Inferior parietal cortex (tissue), 1 donor: ENCODE results near the gene ACTR5.
"Not testable (repeated sequence)": the region's sequence is repeated elsewhere in the genome, so short reads cannot be mapped to it uniquely, and the experiment has no call there.

Experiments
- DNase-seq: peaks from one replicate; pipeline ENCODE4 v3.0.0-alpha.2; 2016; ENCODE audit errors: extremely low spot score

The ACTR5 gene

DNA sequence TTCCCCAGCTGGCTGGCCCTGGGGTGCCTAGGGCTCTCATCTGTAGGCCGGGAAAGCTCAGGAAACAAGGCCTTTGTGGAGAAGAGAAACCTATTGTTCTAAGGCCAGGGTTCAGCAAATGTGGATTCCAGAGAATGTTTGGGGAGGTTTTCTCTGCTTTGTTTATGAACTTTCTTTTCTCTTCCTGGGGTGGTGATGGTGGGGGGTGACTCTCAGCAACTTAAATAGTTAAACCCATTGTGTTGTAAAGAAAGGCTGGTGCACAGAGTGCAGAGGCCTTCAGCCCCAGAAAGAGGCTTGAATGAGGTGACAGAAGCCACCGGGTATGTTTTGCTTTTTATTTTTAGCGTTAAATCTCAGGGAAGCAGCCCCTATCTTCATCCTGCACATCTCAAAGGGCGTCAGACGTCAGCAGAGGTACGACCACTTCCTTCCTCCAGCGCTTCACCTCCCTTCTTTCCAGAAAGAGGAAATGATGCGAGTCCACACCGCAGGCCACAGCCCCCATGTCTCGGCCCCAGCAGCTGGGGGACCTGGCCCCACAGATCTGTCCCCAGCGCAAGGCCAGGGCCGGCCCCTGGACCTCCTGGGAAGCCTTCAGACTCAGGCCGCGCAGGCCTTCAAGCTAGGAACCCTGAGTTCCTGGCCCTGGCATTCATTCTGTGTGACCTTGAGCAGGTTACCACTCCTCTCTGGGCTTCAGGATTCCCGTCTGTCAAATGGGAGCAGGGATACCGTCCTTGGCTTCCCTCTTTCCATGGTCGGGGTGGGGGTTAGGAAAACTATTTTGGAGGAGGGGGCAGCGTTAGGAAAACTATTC, 56.6 kb downstream of the ACTR5 start:
- no peak for DNase-seq

DNA sequence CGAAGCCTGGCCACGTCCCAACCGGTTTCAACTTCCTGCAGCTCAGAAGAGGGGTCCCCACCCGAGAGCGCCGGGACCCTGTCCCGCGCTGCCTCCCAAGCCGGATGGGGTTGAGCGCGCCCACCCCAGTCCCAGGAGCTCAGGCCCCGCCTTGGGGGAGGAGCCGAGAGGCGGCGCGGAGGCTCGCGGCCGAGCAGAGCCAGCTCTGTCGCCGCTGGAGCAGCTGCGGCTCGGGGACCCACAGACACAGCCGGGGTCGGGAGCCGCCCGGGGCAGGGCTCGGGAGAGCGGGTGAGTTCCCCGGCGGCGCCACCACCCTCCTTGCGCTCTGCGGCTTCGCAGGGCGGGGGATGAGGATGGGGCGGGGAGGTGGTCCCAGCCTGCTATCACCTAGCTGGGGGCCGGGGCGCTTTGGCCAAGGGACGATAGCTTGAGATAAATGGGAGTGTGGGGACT, 57.3 kb downstream of the ACTR5 start, which contains the start of gene PPP1R16B:
PPP1R16B (plus strand) TSS at position 196 of the 456 bp plus-strand sequence. CDS start 30,229 bp downstream, outside the sequence.
- peak; percentile 68 for DNase-seq

- DNase-seq = no peak
Observed at GRCh38 chr20:38805958-38806854, 57.9 kb downstream of the ACTR5 start.

DNA sequence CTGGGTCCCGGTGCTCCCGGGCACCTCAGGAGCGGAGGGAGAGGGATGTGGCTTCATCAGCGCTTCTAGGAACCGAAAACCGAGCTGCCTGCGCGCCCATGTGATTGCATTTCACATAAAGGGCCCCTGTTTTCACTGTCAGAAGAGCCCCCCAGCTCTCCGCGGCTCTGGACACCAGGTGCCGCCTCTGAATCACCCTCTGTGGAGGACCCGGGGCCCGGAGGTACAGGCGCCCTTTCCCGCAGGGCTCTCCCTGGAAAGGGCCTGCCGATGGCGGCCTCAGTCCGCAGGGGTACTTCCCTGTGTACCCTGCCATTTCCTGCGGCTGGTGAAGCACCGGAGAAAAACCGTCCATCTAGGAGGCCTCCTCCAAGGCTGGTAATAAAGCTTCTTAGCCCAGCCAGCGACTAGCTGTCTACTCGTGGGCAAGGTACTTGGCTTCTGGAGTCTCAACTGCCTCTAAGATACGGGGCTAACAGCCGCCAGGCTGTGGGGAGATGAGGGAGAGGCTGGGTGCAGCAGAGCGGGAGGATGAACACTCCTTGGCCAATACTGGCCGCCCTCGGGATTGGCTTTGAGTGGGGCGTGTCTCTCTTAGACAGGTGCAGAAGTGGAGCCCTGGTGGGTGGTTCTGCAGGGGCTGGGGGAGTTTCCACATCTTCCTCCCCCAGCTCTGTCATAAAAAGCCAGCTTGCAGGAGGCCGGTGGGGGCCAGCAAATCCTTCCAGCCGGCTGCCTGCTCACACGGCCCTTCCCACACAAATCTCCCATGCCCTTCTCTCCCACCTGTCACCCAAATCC, 58.8 kb downstream of the ACTR5 start:
- DNase-seq = no peak

- DNase-seq = no peak
Observed at GRCh38 chr20:38809942-38810341, 61.7 kb downstream of the ACTR5 start.

DNA sequence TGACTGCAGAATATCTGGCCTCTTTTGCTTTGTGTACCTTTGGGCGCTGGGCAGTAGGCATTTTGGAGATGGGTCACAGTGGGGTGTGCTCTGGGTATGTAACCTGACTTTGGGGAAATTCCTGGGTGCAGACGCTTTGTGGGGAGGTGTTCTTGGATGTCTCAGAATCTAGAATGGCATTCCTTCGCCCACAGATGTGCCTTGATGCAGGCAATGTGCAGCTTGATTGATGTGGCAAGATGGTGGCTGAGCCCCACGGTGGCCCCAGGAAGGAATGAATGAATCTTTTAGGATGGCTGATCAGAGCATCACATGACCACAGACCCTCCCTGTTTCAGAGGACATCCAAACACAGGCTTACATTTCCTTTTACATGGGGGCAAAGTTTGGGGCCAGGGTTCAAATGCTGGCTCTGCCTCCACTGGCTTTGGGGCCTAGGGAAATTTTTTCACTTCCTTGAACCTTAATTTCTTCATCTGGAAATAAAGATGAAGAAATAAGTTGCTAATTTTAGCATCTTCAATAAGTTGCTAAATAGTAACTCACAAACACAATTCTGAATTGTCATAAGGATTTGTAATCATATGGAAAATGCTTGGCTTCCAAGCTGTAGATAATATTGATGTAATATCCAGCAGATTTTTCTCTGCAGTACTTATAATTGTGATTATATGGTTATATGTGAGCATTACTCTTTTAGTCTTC, 62.8 kb downstream of the ACTR5 start:
- no peak for DNase-seq

- no peak for DNase-seq
Observed at GRCh38 chr20:38811769-38812168, 63.5 kb downstream of the ACTR5 start.

GRCh38 chr20:38812182-38812581, 63.9 kb downstream of the ACTR5 start:
- DNase-seq = no peak

DNA sequence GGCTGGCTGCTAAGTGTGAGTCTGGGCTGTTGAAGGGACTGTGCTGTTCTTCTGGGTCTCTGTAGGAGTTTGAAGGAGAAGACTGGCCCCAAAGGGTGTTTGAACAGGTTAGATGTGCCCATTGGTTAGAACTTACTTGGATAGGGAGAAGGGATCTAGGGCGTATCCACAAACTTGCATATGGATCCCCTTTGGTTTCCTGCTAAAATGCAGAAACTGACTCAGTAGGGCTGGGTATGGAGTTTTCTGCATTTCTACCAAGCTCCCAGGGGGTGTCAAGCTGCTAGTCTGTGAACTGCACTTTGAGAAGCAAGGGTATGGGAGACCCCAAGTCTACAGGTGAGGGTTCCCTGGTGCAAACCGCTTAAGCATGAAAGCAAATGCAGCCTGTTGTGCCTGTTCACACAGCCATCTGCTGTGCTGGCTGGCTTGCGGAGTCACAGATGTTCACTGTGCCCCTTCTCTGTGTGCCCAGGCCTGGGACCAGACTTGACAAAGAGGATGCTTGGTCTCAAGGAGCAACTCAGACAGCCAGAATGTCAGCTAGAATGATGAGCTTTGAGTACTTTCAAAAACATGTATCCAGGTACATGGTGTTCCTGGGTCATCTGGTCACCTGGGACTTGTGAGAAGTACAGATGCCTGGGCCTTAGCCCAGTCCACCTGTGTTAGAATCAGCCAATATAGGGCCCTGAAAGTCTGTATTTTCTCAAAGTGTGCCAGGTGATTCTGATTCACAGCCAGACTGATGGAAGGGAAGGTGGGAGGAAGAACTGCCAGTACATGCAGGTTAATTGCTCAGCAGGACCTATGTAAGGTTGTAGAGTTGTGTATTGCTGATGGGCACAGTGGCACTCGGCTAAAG, 64.7 kb downstream of the ACTR5 start:
- DNase-seq = peak; percentile 3

GRCh38 chr20:38813574-38813962, 65.3 kb downstream of the ACTR5 start:
- not testable (repeated sequence) for DNase-seq

DNA sequence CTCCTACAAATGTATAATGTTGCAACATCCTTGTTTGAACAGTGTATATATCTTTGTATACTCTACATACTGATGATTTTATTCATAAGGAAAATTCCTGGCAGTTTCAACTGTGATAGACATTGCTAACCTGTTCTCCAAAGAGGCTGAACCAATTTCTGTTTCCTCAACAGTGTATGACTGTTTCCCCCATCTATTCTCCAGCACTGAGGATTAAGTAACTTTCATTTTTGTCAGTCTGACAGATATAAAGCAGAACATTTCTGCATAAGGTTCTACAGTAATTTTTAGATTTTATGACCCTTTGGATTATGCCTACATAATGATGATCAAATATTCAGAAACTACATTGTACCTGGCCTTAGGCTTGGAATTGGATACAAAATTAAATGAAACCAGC, 67.2 kb downstream of the ACTR5 start:
- no peak for DNase-seq

DNA sequence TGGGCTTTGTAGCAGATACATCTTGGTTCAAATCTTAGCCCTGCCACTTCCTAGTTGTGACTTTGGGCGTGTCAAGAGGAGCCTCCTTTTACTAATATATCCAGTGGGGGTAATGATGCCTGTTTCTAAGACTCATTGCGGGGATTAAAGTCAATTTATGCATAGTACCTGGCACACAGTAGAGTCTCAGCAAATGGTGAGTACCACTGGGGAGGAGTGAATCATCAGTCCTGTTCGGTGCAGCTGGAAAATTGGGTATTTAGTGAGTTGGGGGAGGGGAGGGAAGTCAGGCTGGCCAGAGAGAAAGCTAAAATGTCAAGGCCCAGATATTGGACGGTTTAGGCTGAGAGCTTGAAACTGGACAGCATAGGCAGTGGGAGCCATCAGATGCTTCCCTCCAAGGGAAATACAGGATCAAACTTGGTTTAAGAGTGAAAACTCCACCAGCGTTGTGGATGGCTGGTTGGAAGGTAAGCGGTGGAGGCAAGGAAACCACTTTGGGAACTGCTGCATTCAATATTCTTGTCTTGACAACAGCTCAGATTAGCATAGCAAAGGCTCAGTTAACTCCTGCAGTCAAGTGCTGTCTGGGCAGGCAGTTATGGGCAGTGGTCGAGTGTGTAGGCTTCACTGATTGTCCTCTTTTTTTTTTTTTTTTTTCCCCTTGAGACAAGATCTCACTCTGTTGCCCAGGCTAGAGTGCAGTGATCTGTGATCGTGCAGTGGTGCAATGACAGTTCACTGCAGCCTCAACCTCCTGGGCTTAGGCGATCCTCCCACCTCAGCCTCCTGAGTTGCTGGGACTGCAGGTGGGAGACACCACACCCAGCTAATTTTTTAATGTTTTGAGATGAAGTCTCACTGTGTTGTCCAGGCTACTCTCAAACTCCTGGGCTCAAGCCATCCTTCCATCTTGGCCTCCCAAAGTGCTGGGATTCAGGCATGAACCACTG, 70.1 kb downstream of the ACTR5 start:
- no peak for DNase-seq
